ENCODE results near the gene STIM1.

DNA sequence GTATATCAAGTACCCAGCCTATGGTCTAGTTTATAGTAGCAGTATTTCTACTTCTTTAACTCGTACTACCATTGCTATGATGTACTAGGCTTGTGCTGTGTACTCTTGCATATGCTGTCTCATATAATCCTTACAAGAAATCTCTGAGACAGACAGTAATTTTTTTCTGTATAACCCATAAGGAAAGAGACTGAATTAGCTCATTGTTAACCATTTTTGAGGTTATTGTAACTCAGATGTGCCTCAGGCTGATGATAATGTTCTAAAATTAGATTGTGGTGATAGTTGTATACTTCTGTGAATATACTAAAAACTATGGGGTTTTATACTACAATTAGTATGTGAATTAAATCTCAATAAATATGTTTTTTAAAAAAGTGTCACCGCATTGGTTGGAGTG, 127.0 kb downstream of the STIM1 start:
- TF ChIP-seq, protein P1, sequence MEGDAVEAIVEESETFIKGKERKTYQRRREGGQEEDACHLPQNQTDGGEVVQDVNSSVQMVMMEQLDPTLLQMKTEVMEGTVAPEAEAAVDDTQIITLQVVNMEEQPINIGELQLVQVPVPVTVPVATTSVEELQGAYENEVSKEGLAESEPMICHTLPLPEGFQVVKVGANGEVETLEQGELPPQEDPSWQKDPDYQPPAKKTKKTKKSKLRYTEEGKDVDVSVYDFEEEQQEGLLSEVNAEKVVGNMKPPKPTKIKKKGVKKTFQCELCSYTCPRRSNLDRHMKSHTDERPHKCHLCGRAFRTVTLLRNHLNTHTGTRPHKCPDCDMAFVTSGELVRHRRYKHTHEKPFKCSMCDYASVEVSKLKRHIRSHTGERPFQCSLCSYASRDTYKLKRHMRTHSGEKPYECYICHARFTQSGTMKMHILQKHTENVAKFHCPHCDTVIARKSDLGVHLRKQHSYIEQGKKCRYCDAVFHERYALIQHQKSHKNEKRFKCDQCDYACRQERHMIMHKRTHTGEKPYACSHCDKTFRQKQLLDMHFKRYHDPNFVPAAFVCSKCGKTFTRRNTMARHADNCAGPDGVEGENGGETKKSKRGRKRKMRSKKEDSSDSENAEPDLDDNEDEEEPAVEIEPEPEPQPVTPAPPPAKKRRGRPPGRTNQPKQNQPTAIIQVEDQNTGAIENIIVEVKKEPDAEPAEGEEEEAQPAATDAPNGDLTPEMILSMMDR (IDR thresholded peaks at IDR 0.05), result no peak
- no peak for TF ChIP-seq POLR2A (IDR thresholded peaks at IDR 0.05)
